ENCODE measurements around the gene CFAP46.

DNA sequence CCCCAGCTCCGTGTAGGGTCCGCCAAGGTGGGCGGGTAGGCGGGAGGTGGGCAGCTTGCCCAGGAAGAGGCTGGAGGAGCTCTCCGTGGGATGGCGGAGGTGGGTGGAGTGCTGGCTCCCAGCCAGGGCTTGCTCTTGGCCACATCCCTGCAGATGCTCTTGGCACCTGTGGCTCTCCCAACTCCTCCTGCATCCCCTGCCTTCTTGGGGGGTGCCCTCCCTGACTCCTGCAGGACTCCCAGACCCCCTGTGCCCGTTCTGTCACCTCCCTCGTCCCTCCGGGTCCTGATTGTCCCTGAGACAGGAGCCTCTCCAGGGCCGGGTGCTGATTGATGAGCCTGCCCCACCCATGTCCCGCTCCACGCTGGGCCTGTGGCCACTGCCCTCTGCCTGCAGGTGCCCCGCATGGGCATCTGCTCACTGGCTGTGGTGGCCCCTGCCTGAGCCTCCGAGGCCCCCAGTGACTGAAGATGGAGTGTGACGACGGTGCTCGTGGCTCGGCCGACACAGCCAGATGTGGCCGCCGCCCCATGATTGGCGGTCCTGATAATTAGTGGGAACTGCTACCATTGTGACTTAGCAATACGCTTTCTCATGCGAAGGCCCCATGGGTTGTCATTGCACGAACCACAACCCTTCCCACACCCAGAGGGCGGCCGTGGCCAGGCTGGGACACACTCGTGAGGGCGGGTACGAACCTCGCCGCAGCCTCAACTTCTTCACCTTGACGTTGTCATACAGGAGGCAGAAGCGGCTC, 23.6 kb downstream of the CFAP46 start:
- TF ChIP-seq, protein P1, sequence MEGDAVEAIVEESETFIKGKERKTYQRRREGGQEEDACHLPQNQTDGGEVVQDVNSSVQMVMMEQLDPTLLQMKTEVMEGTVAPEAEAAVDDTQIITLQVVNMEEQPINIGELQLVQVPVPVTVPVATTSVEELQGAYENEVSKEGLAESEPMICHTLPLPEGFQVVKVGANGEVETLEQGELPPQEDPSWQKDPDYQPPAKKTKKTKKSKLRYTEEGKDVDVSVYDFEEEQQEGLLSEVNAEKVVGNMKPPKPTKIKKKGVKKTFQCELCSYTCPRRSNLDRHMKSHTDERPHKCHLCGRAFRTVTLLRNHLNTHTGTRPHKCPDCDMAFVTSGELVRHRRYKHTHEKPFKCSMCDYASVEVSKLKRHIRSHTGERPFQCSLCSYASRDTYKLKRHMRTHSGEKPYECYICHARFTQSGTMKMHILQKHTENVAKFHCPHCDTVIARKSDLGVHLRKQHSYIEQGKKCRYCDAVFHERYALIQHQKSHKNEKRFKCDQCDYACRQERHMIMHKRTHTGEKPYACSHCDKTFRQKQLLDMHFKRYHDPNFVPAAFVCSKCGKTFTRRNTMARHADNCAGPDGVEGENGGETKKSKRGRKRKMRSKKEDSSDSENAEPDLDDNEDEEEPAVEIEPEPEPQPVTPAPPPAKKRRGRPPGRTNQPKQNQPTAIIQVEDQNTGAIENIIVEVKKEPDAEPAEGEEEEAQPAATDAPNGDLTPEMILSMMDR (IDR thresholded peaks at IDR 0.05; ENCODE audit: poor library complexity): no peak
- TF ChIP-seq EZH2phosphoT487 (IDR thresholded peaks at IDR 0.05; ENCODE audit: low read depth, severe bottlenecking, unreplicated experiment): no peak

Data from hepatocyte (in vitro differentiated cells).